ENCODE data around the gene TNIP1. TPM values are rescaled to one million over a fixed set of nuclear protein-coding genes. Genes with fewer than 3 reads are reported as not detected.

The TNIP1 gene
- total RNA-seq, 1 experiment from 2014 or later, result 339 TPM

GRCh38 chr5:151122828-151123227, 42.0 kb upstream of the TNIP1 start:
- no peak for DNase-seq
- CTCF ChIA-PET, result interaction anchor here (5.1 kb wide), 1 partner anchor 42 kb away, joined by 106 read pairs; no protein-coding TSS in a partner anchor

GRCh38 chr5:151121665-151122064, 40.8 kb upstream of the TNIP1 start:
- Mint-ChIP-seq H3K27me3 (ENCODE audit: unreplicated experiment) (no peaks in the 10 kb centered on the region), H3K4me1 (ENCODE audit: low read depth, unreplicated experiment) (peaks cover 11% of the 10 kb centered on the region), H3K36me3 (ENCODE audit: insufficient read depth, unreplicated experiment) (peaks cover 6% of the 10 kb centered on the region), H3K27ac (ENCODE audit: unreplicated experiment) (no peak overlapping the region), H3K9me3 (ENCODE audit: low read depth, unreplicated experiment) (no peaks in the 10 kb centered on the region), H3K4me3 (ENCODE audit: low read depth, unreplicated experiment) (no peak overlapping the region)
- intact Hi-C loops (cut with micrococcal nuclease; ENCODE audit: unreplicated experiment), result no loop called here
- CTCF ChIA-PET, result interaction anchor here (1.7 kb wide), 1 partner anchor 70 kb away, joined by 3 read pairs; no protein-coding TSS in a partner anchor
- no peak for DNase-seq
- TF ChIP-seq CTCF (IDR thresholded peaks at IDR 0.05; ENCODE audit: unreplicated experiment), result no peak
- BruUV-seq (replicated peaks), result no TSS peak

More at GRCh38 chr5:151122828-151123227, 42.0 kb upstream of the TNIP1 start:
- H3K36me3 Mint-ChIP-seq (ENCODE audit: insufficient read depth, unreplicated experiment), result peaks cover 6% of the 10 kb centered on the region
- intact Hi-C loops (cut with micrococcal nuclease; ENCODE audit: unreplicated experiment), result no loop called here
- H3K27ac Mint-ChIP-seq (ENCODE audit: unreplicated experiment), result no peak overlapping the region
- no peak for TF ChIP-seq CTCF (IDR thresholded peaks at IDR 0.05; ENCODE audit: unreplicated experiment)
- no peak overlapping the region for H3K4me3 Mint-ChIP-seq (ENCODE audit: low read depth, unreplicated experiment)
- no peaks in the 10 kb centered on the region for H3K9me3 Mint-ChIP-seq (ENCODE audit: low read depth, unreplicated experiment)
- H3K27me3 Mint-ChIP-seq (ENCODE audit: unreplicated experiment), result no peaks in the 10 kb centered on the region
- BruUV-seq (replicated peaks), result no TSS peak
- H3K4me1 Mint-ChIP-seq (ENCODE audit: low read depth, unreplicated experiment), result peaks cover 11% of the 10 kb centered on the region

- no peak for DNase-seq
- Mint-ChIP-seq H3K36me3 (ENCODE audit: insufficient read depth, unreplicated experiment) (peaks cover 6% of the 10 kb centered on the region), H3K27me3 (ENCODE audit: unreplicated experiment) (no peaks in the 10 kb centered on the region), H3K4me3 (ENCODE audit: low read depth, unreplicated experiment) (no peak overlapping the region), H3K9me3 (ENCODE audit: low read depth, unreplicated experiment) (no peaks in the 10 kb centered on the region), H3K27ac (ENCODE audit: unreplicated experiment) (no peak overlapping the region), H3K4me1 (ENCODE audit: low read depth, unreplicated experiment) (peaks cover 11% of the 10 kb centered on the region)
- intact Hi-C loops (cut with micrococcal nuclease; ENCODE audit: unreplicated experiment), result no loop called here
- CTCF ChIA-PET, result interaction anchor here (1.7 kb wide), 1 partner anchor 69 kb away, joined by 3 read pairs; no protein-coding TSS in a partner anchor
- BruUV-seq (replicated peaks), result no TSS peak
- no peak for TF ChIP-seq CTCF (IDR thresholded peaks at IDR 0.05; ENCODE audit: unreplicated experiment)
Observed at GRCh38 chr5:151121095-151121494, 40.3 kb upstream of the TNIP1 start.

- Mint-ChIP-seq H3K4me3 (ENCODE audit: low read depth, unreplicated experiment) (no peak overlapping the region), H3K27ac (ENCODE audit: unreplicated experiment) (no peak overlapping the region), H3K4me1 (ENCODE audit: low read depth, unreplicated experiment) (peaks cover 8% of the 10 kb centered on the region), H3K27me3 (ENCODE audit: unreplicated experiment) (no peaks in the 10 kb centered on the region), H3K9me3 (ENCODE audit: low read depth, unreplicated experiment) (no peaks in the 10 kb centered on the region), H3K36me3 (ENCODE audit: insufficient read depth, unreplicated experiment) (peaks cover 3% of the 10 kb centered on the region)
- no peak for DNase-seq
- CTCF ChIA-PET, result no interaction called here
- BruUV-seq (replicated peaks), result no TSS peak
- intact Hi-C loops (cut with micrococcal nuclease; ENCODE audit: unreplicated experiment), result no loop called here
- no peak for TF ChIP-seq CTCF (IDR thresholded peaks at IDR 0.05; ENCODE audit: unreplicated experiment)
Observed at GRCh38 chr5:151118913-151119575, 38.2 kb upstream of the TNIP1 start.

Data from Calu3 (cell line).